Measurements from ENCODE around the gene KMT5C.

KMT5C gene

DNA sequence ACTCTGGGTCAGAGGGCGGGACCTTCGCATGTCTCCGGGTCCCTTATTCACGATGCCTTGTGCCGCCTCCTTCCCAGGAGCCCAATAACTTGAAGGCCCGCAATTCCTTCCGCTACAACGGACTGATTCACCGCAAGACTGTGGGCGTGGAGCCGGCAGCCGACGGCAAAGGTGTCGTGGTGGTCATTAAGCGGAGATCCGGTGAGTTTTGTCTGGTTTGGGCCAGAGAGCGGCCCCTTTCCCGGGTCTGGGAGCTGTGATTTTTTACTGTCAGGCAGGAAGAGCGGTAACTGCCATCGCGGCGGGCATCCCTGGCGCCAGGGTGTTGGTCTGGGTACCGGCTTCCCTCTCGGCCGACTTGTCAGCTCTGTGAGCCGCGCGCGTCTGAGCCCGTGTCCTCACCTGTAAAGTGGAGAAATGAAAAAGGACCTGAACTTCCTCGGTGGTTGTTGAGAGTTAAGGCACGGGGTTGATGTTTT is 46.9 kb downstream of the KMT5C start:
- no peaks in the 10 kb centered on the region for H3K9me3 Mint-ChIP-seq
- H3K4me3 Mint-ChIP-seq = peak overlapping the region; percentile 100
- peak overlapping the region; percentile 98 for H3K27ac Mint-ChIP-seq
- DNase-seq (ENCODE audit: low spot score in 2 of 2) (no peak), ATAC-seq (ENCODE audit: low read depth) (no peak)
- H3K4me1 Mint-ChIP-seq = peaks cover 53% of the 10 kb centered on the region
- H3K36me3 Mint-ChIP-seq = peaks cover 16% of the 10 kb centered on the region
- no peaks in the 10 kb centered on the region for H3K27me3 Mint-ChIP-seq

DNA sequence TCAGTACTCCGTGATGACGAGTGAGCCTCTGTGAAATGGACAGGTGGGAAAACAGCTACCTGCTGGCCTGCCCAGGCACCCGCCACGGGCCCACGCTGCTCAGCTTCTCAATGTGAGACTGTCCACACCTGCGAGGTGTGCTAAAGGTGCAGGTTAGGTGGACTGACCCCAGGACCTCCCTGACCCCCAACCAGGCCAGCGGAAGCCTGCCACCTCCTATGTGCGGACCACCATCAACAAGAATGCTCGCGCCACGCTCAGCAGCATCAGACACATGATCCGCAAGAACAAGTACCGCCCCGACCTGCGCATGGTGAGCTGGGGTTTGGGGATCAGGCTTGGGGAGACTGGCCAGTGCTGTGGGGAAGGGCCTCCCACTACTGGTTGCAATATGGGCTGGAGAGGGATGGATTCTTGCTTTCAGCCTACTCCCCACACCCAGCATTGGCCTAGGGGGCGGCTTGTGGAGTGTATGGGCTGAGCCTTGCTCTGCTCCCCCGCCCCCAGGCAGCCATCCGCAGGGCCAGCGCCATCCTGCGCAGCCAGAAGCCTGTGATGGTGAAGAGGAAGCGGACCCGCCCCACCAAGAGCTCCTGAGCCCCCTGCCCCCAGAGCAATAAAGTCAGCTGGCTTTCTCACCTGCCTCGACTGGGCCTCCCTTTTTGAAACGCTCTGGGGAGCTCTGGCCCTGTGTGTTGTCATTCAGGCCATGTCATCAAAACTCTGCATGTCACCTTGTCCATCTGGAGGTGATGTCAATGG is 48.2 kb downstream of the KMT5C start:
- ATAC-seq (ENCODE audit: low read depth) (no peak), DNase-seq (ENCODE audit: low spot score in 2 of 2) (no peak)
- Mint-ChIP-seq H3K4me1 (peaks cover 47% of the 10 kb centered on the region), H3K27ac (peak overlapping the region; percentile 45), H3K27me3 (no peaks in the 10 kb centered on the region), H3K9me3 (no peaks in the 10 kb centered on the region), H3K36me3 (peaks cover 15% of the 10 kb centered on the region), H3K4me3 (peak overlapping the region; percentile 100)

DNA sequence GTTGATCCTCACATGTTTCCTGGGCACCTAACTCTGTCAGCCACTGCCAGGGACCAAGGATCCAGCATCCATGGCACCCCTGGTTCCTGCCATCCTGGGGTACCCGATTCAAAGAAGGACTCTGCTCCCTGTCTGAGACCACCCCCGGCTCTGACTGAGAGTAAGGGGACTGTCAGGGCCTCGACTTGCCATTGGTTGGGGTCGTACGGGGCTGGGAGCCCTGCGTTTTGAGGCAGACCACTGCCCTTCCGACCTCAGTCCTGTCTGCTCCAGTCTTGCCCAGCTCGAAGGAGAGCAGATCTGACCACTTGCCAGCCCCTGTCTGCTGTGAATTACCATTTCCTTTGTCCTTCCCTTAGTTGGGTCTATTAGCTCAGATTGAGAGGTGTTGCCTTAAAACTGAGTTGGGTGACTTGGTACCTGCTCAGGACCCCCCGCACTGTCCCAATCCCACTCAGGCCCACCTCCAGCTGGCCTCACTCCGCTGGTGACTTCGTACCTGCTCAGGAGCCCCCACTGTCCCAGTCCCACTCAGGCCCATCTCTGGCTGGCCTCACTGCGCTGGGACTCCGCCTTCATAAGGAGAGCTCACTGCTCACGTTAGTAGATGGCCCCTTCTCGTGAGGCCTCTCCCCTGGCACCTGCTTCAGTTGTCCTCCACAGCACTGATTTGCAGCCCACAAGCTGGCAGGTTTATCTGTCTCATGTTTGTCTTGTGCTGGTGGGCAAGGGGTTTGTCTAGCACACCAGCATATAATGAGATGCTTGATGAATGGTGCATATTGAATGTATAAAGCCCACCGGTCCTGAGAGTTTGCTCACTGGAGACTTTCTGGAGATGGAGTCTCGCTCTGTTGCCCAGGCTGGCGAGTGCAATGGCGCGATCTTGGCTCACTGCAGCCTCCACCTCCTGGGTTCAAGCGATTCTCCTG is 50.0 kb downstream of the KMT5C start:
- H3K4me3 Mint-ChIP-seq = no peak overlapping the region
- peaks cover 39% of the 10 kb centered on the region for H3K4me1 Mint-ChIP-seq
- ATAC-seq (ENCODE audit: low read depth) (no peak), DNase-seq (ENCODE audit: low spot score in 2 of 2) (no peak)
- no peaks in the 10 kb centered on the region for H3K27me3 Mint-ChIP-seq
- peak overlapping the region; percentile 78 for H3K27ac Mint-ChIP-seq
- peaks cover 15% of the 10 kb centered on the region for H3K36me3 Mint-ChIP-seq
- H3K9me3 Mint-ChIP-seq = no peaks in the 10 kb centered on the region

DNA sequence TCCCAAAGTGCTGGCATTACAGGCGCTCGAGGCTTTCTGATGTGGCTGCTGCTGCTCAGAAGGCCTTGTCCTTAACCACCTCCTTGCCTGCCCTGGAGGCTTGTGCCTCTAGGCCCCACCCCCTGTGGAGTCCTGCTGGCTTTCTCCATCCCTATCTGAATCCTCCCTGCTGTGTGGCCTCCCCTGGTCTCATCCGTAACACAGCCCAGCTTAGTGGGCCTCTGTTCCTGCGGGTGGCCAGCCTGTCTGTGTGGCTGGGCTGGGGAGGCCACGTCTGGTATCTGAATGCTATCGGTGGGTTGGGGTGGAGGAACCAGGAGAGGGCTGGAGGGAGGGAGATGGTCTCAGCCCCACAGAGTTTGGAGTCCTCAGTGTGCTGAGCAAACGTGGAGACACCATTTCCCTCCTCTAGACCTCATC is 50.8 kb downstream of the KMT5C start:
- Mint-ChIP-seq H3K27me3 (no peaks in the 10 kb centered on the region), H3K4me3 (no peak overlapping the region), H3K36me3 (peaks cover 15% of the 10 kb centered on the region), H3K4me1 (peaks cover 36% of the 10 kb centered on the region), H3K27ac (no peak overlapping the region), H3K9me3 (no peaks in the 10 kb centered on the region)
- ATAC-seq (ENCODE audit: low read depth) (no peak), DNase-seq (ENCODE audit: low spot score in 2 of 2) (no peak)

DNA sequence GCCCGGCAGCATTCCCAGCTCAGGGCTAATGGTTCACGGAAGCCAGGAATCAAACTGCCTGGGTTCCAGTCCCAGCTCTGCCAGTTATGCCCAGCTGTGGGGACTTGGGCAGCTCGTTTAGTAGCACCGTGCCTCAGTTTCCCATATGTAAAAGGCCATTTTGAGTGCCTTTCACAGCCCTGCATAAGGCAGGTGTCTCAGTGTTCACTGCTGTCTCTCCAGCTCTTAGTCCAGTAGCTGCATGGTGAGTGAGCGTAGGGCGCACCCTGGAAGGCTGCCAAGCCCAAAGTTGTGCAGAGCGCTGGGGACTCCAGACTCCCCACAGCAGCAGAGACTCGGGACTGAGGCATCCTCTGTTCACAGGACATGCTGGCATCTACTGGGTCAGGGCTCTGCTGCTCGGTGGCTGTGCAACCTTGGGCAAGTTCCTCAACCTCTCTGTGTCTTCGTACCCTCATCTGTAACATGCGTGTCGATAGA is 51.6 kb downstream of the KMT5C start:
- Mint-ChIP-seq H3K27me3 (no peaks in the 10 kb centered on the region), H3K4me1 (peaks cover 33% of the 10 kb centered on the region), H3K4me3 (no peak overlapping the region), H3K27ac (no peak overlapping the region), H3K36me3 (peaks cover 13% of the 10 kb centered on the region), H3K9me3 (no peaks in the 10 kb centered on the region)
- no peak for ATAC-seq (ENCODE audit: low read depth)
- no peak for DNase-seq (ENCODE audit: low spot score in 2 of 2)

DNA sequence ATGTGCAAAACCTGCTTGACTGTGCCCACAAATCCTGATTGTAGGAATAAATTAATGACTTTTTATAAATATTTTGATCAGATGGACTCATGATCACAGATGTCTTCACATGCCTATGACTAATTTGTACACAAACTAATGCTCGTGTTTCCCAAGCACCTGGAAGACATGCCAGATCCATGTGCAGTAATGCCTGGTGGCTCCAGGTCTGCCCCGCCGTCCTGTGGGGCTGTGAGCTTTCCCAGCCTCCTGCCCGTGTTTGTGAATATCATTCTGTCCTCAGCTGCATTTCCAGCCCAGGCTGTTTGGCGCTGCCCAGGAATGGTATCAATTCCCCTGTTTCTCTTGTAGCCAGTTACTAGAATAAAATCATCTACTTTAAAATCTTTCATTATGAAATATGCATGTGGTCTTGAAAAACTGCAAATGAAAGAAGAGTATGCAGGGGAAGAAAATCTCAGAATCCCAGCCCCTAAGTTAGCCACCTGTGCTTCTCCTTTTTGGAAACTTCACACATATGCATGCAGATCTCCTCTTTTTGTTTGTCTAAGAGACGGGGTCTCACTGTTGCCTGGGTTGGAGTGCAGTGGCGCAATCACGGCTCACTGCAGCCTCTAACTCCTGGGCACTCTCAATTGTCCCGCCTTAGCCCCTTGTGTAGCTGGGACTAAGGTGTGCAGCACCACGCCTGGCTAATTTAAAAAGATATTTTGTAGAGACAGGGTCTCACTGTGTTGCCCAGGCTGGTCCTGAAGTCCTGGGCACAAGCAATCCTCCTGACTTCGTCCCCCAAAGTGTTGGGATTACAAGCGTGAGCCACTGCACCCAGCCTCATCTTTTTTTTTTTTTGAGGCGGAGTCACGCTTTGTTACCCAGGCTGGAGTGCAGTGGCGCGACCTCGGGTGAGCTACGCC is 52.3 kb downstream of the KMT5C start:
- Mint-ChIP-seq H3K4me1 (peaks cover 30% of the 10 kb centered on the region), H3K36me3 (peaks cover 13% of the 10 kb centered on the region), H3K27me3 (no peaks in the 10 kb centered on the region), H3K27ac (no peak overlapping the region), H3K4me3 (no peak overlapping the region), H3K9me3 (no peaks in the 10 kb centered on the region)
- DNase-seq (ENCODE audit: low spot score in 2 of 2) (no peak), ATAC-seq (ENCODE audit: low read depth) (no peak)

DNA sequence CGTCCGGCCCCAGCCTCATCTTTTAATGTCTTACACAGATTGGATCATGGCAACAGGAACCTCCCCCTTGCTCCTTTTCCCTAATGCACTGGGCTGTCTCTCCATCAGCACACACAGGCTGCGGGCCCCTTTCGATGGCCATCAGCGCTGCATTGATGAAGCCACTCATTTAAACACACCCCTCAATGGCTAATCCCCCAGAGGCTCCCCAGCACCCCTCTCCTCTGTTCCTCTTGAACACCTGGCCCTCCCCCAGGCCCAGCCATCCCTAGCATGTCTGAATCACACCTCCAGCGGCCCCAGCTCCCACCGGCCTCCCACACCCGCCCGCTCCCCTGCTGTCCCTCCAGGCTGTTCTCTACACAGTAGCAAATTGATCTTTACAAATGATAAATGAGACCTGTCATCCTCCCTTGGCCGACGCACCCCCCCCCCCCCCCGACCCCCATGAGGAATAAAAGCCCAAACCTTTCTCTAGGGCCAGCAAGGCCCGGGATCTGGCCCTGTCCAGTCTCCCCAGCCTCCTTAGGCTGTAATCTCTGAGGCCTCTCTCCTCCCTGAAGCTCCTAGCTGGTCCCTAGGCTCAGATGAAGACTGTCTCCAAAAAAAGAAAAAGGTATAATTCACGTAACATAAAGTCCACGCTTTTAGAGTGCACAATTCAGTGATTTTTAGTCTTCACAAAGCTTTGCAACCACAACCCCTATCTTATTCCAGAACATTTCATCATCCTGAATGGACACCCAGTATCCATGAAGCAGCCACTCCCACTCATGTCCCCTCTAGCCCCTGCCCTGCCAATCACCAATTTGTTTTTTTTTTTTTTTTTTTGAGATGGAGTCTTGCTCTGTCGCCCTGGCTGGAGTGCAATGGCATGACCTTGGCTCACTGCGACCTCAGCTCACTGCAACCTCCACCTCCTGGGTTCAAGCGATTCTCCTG is 53.4 kb downstream of the KMT5C start:
- DNase-seq (ENCODE audit: low spot score in 2 of 2) = no peak
- ATAC-seq (ENCODE audit: low read depth) = no peak
- Mint-ChIP-seq H3K4me1 (peaks cover 25% of the 10 kb centered on the region), H3K4me3 (no peak overlapping the region), H3K27me3 (no peaks in the 10 kb centered on the region), H3K9me3 (no peaks in the 10 kb centered on the region), H3K27ac (peak overlapping the region; percentile 35), H3K36me3 (peaks cover 13% of the 10 kb centered on the region)

Data from memory B cell (primary cell).